Lung microvascular endothelial cell (primary cell): ENCODE results near the gene SLC1A2. TPM values are rescaled to one million over a fixed set of nuclear protein-coding genes. Genes with fewer than 3 reads are reported as not detected.

Experiments
- DNase-seq, 2 donors: peaks; one replicate each; pipeline versions ENCODE4 v3.0.0 to v3.0.0-alpha.2; 2010; ENCODE audit warnings: low read depth in 2 of 2
- total RNA-seq: library from RNA; depleted of rRNA; stranded (reverse); fragments of >200 nt; gene quantifications from 2 replicates; pipeline ENCODE4 v1.2.1, GENCODE V29; 2014

Gene SLC1A2
- total RNA-seq, 1 donor from 2014 or later = not detected

GRCh38 chr11:35352077-35352888 lies 67.1 kb downstream of the SLC1A2 start:
- DNase-seq = peak in 1 of 2 donors; percentile 37

GRCh38 chr11:35349897-35350296 lies 69.5 kb downstream of the SLC1A2 start:
- no peak for DNase-seq

DNA sequence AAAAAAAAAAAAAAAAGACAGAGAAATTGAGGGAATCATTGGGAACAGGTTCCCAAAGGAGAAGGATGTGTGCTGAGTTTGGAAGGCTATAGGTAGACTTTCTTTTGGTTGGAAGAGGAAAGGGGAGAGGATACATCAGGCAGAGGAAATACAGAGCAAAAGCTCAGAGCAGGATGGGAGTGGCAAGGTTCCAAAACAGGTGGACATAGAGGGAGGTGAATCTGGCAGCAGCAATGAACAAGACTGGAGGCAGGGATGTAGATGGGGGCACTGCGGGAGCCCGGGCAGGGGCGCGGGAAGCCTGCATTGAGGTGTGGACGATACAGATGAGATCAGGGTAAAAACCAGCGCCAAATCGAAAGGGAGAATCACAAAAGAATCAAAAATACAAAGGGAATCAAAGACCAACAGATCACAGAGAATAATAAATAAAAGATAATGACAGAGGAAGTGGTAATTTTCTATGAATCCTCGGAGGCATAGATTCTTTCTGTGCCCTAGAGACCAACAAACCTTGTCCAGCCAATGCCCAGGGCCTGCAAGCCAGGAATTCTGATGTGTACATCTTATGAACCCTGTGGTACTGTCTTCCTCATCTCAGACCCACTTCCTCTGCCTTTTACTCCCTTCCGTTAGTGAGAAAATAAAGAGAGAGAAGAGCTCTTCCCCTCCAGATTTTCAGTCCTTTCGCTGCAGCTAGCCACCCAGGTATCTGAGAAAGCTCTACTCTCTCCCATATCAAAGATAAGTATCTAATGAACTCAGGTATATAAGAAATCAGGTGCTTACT lies 70.3 kb downstream of the SLC1A2 start:
- DNase-seq = no peak

DNA sequence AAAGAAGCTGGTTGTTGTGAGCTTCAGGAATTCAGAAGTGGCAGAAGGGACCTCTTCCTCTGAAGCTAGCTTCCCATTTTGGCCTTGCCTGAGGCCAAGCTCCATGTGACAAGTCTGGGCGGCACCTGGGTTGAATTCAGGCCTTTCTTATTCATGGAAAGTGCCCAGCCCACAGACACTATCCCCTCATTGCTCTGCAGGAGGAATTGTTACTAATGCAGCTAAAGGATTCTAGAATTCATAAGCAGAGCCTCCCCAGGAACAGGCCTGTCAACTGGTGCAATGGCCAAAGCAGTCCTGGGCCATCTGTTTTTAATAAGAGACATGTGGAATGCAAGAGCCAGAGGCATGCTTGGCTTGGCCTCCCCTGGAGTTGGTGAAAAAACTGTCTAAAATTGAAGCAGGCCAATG lies 71.4 kb downstream of the SLC1A2 start:
- DNase-seq = no peak

GRCh38 chr11:35347173-35347878 lies 72.0 kb downstream of the SLC1A2 start:
- DNase-seq = no peak

GRCh38 chr11:35346472-35347156 lies 72.7 kb downstream of the SLC1A2 start:
- no peak for DNase-seq

DNA sequence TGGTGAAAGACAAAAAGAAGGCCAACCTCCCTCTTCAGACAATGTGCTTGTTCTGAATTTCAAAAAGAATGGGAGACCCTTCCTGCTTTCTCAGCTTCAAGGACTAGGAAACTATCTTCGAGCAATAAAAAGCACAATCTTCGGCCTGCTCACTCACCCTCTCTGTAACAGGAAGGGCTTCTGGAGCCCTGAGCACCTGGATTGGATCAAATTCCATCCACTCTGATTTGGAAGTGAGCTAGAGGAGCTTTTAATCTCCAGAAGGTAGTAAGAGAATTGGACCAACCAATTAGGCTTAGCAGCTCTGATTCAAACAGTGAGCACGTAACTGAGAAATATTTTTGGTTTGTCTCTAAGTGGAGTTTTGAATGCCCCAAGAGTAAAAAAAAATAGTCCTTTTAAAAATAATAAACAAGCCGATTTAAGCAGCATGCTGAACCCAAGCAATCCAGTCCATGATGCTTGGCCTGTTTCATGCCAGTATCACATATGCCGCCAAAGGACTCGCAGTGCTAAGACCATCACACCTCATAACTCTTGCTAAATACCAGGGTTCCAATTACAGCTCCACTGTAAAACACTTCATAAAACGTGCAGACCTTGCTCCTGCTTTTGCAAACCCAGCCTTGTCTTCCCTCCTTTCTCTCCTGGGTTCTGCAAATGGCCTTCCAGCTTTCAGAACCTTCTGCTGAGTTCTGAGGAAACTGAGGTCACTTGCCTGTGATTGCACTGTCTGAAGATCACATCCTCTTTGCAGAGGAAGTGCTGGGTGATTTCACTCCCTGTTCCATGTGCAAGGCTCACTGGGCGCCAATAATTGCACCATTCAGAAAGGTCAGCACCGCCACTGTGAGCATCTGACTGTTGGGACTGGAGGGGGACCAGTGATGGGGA lies 74.4 kb downstream of the SLC1A2 start:
- DNase-seq = no peak

GRCh38 chr11:35343033-35343598 lies 76.2 kb downstream of the SLC1A2 start:
- no peak for DNase-seq

DNA sequence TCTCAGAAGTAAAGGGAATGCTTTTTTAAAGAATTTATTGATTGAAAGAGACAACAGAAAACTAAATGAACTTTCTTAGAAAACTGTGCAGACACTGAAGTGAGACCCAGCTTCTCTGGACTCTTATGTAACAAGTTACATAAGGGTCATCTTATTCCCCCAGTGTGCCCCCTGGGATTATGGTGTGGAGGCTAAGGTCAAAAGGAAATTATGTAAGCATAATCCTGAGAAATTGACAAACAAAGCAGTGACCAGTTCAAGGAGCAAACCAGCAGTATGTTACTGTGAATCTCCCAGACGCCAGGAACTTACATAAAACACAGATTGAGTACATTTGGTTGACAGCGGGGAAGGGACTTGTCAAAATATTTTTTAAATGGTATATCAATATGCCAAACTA lies 78.6 kb downstream of the SLC1A2 start:
- no peak for DNase-seq

DNA sequence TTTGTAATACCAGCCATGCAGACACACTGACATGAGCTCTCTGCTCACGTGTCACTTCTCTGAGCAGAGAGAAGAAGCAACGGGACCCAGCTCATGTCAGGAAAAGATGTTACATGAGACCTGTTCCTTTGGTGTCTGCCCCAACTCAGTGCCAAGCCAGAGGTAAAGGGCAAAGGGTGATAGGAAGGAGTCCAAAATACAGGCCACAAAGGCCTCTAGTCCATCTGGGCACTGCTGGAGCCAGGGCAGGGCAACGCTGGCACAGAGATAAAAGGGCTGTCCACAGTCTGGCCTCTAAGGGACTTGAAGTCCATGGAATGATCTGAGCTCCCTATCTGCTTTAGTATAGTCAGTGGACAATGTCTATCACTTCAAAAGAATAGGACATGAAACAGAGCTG lies 79.3 kb downstream of the SLC1A2 start:
- no peak for DNase-seq

DNA sequence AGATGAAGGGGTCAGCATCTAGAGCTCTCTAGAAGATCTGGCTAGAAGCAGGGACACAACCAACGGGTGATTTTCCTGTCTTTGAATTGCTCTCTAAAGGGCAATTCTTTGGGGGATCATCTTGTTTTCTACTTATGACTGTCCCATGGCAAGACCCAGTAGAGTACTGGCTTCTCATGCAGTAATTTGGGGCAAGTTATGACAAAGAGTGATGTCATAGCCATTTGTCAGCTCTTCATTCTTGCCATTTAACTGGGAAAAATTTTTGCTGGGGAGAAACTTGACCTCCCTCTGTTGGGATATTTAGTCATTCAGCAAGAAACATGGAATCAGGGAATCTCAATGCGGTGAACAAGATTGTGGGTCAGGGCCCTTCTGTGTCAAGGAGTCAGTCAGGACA lies 80.4 kb downstream of the SLC1A2 start:
- DNase-seq = no peak

- DNase-seq = no peak
These were observed 81.4 kb downstream of the SLC1A2 start for GRCh38 chr11:35337914-35338305.

DNA sequence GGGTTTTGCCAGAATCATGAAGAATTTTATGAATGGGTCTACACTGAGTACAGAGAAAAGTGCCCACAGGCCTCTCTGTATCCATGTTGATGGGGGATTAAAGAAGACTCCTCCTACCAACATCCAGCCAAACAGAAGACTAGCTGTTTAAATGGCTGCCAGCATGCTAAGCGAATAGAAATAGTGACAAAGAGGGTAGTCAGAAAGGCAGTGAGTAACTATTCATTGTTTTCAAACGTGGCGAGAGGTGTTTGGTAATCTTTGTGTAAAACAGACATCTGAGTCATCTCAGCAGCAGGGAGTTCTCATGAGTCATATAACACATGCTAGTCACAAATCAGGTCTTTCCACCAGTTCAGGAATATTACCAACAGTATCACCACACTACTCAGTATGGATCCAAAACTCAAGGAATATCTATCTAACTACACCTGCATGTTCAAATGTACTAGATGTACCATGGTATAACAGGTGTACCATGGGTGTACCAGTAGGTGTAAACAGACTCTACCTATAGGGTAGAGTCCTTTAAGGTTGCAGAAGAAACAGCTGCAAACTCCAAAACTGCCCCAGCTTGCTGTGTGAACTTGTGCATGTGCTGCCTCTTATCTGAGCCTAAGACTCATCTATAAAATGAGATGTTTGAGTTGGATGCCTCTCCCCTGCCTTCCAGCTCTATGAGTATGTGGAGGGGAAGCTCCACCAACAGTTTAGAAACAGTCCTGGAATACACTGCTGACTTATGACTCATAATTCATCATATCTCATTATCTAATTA lies 82.0 kb downstream of the SLC1A2 start:
- DNase-seq = peak; percentile 2 to 90

- no peak for DNase-seq
These were observed 82.6 kb downstream of the SLC1A2 start for GRCh38 chr11:35336726-35337125.

DNA sequence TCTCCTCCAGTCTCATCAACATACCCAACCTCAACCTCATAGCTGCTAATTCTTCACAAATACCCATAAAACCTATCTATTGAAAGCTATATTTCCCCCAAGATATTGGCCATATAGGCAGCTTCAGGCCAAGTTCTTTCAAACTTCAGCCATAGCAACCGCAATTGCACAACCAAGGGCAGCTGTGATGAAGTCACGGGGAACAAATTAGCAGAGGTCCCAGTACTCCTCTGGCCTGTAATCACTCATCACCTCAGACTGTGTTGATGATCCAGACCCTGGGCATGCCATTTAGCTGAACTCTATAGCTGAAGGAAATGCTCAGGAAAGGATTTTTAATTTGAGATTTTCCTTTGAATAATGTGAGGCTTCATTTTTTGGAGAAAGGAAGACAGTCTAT lies 84.1 kb downstream of the SLC1A2 start:
- DNase-seq = no peak

GRCh38 chr11:35334385-35335090 lies 84.8 kb downstream of the SLC1A2 start:
- no peak for DNase-seq

DNA sequence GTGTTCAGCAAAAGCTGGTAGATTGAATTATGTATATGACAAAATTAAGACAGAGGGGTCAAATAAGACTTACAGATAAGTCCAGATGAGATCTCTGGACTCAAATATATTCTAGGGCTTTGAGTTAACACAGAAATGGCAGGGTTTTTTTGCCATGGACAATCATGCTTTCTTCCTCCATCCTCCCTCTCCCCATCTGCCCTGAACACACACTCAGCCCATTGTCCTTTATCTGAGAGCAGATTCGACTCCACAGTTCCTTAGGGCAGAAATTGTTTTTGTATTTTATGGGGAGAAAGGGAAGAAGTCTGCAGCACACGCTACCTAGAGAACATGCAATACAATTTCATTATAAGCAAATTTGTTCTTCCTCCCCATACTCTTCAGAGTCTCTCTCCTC lies 86.8 kb downstream of the SLC1A2 start:
- DNase-seq = no peak

- DNase-seq = no peak
These were observed 88.4 kb downstream of the SLC1A2 start for GRCh38 chr11:35330931-35331330.
